ENCODE data around the gene XPNPEP2. TPM values are rescaled to one million over a fixed set of nuclear protein-coding genes. Genes with fewer than 3 reads are reported as not detected.

The XPNPEP2 gene
- total RNA-seq, 1 donor from 2014 or later, result 2.0 TPM

DNA sequence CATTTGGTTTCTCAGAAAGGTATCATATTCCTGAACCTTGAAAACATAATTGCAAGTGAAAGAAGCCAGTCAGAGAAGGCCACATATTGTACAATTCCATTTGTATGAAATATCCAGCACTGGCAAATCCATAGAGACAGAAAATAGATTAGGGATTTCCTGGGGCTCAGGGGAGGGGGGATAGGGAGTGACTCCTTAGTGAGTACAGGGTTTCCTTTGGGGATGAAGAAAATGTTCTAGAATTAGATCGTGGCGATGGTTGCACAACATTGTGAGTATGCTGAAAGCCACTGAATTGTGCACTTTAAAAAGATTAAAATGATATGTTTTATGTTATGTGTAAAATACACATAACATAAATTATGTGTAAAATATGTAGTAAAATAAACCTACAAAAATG, 10.3 kb downstream of the XPNPEP2 start:
- DNase-seq (ENCODE audit: low spot score), result no peak

DNA sequence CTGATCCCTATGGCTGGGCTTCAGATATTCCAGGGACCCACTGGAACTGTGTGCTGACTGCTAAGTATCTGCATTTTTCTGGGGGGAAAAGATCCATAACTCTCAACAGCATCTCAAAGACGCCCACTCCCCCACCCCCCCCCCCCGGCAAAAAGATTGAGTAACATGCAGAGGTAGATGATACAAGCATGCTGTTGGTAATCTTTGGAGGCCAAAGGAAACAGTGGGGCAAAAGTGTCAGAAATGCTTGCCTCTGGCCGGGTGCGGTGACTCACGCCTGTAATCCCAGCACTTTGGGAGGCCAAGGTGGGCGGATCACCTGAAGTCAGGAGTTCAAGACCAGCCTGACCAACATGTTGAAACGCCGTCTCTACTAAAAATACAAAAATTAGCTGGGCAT, 12.2 kb downstream of the XPNPEP2 start:
- no peak for DNase-seq (ENCODE audit: low spot score)

DNA sequence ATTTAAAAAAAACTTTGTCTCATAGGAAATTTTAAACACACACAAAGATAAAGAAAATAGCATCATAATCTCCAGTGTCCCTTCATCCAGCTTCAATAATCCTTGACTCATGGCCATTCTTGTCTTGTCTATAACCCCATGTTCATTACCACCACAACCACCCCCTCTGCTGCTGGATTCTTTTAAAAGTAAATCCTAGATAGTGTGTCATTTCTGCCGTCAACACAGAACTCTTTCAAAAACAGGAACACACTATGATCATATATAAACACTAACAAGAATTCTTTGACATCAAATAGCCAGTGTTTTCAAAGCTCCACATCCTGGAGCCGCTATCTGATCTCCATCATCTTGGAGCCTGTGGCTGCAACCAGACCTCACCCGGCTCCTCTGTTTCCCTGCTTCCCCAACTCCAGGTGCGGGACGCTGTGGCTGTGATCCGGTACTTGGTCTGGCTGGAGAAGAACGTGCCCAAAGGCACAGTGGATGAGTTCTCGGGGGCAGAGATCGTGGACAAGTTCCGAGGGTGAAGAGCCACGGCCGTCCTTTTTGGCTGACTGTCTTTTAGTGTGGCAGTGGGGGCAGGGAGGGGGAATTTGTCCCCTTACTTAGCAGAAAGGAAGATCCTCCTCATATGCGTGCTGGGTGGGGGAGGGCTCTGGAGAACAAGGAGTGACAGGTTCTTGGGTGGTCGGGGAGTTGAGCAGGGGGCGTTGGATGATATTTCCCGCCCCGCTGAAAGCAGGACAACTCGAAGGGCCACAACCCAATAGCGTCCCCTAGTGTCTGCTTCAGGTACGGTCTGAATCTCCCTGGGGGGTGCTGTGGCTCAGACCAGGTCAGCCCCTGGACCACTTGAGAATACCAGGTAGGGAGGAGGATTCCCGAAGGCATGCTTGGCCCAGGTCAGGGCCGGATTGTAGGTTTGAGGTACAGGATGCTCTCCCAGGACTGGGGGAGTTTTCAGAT, 15.6 kb downstream of the XPNPEP2 start:
- no peak for DNase-seq (ENCODE audit: low spot score)

DNA sequence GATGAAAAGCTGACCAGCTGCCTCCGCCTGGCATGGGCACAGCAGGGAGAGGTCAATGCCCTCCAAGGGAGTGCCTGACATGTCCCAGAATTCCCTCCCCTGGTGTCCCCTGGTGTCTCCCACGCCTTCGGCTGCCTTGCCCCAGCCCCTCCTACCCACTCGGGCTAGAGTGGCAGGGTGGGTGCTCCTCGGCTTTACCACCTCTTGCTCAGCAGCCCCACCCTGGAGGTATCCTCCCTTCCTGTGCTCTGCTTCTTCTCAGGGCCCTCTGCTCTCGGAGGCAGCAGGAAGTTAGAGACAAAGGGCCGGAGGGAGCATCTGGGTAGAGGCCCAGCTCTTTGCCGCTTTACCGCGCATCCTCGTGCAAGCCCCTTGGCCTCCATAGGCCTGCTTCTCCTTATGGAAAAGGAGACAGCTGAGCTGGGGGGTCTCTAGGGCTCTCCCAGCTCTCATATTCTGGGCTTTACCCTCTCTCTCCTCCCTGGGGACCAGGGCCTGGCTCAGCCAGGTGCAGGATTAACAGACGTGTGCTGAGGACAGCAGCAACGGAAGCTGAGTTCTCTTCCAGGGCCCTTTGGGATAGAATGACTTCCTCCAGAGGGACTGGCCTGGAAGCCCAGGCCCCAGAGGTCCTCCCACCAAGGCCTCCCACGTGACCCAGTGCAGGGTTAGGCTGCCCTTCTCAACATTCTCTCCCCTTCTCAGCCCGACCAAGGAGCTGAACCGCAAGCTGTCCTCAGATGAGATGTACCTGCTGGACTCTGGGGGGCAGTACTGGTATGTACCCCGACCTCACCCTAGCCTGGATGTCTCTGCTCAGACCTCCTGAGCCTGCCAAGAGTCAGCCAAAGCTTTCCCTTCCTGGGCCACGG, 17.2 kb downstream of the XPNPEP2 start:
- no peak for DNase-seq (ENCODE audit: low spot score)

DNA sequence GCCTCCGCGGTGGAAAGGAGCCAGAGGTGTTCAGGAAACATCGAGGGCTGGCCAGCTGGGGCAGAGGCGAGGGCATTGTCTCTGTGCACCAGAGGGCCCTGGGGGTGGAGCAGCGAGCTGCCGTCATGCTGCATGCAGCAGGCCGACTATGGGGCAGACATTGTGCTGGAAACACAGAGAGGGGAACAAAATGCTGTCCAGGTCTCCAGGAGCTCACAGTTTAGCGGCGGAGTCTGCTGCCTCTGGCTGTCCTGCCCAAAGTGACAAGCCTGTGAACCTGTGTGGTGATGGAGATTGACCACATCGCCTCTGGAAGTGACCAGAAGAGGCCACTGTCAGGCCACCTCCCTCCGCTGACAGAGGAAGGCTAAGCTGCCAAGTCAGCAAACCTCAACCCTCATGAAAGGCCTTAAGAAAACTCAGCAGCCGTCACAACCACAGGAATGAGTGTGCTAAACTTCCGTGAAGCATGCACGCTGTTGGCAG, 20.8 kb downstream of the XPNPEP2 start:
- peak; percentile 39 for DNase-seq (ENCODE audit: low spot score)

- no peak for DNase-seq (ENCODE audit: low spot score)
Observed at GRCh38 chrX:129760155-129760554, 21.4 kb downstream of the XPNPEP2 start.

- DNase-seq (ENCODE audit: low spot score), result no peak
Observed at GRCh38 chrX:129760981-129761380, 22.2 kb downstream of the XPNPEP2 start.

- DNase-seq (ENCODE audit: low spot score), result no peak
Observed at GRCh38 chrX:129761596-129761995, 22.8 kb downstream of the XPNPEP2 start.

GRCh38 chrX:129762448-129762847, 23.7 kb downstream of the XPNPEP2 start:
- no peak for DNase-seq (ENCODE audit: low spot score)

- DNase-seq (ENCODE audit: low spot score), result no peak
Observed at GRCh38 chrX:129763666-129764065, 24.9 kb downstream of the XPNPEP2 start.

DNA sequence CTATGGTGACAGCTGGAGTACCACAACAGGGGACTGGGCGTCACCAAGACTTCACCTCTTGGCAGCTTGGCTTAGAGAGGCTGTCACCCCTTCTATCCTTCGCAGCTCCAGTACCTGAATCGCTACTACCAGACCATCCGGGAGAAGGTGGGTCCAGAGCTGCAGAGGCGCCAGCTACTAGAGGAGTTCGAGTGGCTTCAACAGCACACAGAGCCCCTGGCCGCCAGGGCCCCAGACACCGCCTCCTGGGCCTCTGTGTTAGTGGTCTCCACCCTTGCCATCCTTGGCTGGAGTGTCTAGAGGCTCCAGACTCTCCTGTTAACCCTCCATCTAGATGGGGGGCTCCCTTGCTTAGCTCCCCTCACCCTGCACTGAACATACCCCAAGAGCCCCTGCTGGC, 29.4 kb downstream of the XPNPEP2 start:
- DNase-seq (ENCODE audit: low spot score), result no peak

DNA sequence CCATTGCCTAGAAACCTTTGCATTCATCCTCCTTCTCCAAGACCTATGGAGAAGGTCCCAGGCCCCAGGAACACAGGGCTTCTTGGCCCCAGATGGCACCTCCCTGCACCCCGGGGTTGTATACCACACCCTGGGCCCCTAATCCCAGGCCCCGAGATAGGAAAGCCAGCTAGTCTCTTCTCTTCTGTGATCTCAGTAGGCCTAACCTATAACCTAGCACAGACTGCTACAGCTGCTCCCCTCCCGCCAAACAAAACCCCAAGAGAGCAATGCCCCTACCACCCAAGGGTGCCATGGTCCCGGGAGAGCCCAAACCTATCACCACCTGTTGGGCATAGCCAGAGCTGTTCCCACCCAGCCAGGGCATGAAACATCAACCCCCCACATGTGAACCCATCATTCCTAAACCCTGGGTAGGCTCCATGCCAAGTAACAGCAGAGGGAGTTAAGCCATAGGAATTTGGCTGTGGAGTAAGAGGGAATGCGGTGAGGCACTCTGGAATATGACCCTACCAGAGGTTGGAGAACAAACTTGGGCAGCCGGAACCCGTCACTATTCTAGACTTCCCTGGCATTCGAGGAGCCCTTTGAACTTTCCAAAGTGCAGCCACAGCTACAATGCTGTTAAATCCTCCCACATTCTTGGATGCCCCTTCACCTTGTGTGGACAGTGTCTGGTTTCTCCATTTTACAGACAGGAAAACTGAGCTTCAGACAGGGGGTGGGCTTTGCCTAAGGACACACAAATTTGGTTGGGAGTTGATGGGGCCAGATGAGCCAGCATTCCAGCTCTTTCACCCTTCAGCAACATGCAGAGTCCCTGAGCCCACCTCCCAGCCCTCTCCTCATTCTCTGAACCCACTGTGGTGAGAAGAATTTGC, 30.0 kb downstream of the XPNPEP2 start:
- no peak for DNase-seq (ENCODE audit: low spot score)

- DNase-seq (ENCODE audit: low spot score), result peak; percentile 40
Observed at GRCh38 chrX:129769467-129770154, 30.8 kb downstream of the XPNPEP2 start.

GRCh38 chrX:129771266-129771995, 32.7 kb downstream of the XPNPEP2 start:
- DNase-seq (ENCODE audit: low spot score), result no peak

DNA sequence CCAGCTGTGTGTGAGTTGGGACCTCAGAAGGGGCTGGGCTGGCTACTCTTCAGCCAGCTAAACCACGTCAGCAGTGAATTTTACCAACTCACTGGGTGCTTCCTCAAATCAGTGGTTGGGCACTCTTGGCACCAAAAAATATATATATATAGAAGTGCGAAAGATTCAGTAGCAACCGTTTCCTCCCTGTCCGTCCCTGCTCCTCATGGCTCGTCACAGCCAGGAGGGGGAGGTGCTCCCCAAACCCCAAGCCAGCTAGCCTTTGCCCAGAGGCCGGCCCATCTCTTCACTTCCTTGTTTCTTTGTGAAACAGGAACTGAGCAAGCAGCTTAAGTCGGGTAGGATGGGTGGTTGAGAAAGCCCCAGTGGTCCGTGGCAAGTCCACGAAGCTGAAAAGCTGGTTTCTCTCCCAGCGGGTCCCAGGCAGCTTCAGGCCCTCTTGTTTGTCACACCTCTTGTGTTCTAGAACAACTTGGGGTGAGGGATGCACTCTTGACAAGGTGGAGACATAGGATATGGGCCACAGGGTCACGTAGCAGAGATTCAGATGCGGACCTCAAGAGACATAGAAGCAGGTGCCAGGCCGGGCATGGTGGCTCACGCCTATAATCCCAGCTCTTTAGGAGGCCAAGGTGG, 34.1 kb downstream of the XPNPEP2 start:
- peak; percentile 62 for DNase-seq (ENCODE audit: low spot score)

- no peak for DNase-seq (ENCODE audit: low spot score)
Observed at GRCh38 chrX:129773649-129774458, 35.1 kb downstream of the XPNPEP2 start.

GRCh38 chrX:129777218-129778030, 38.6 kb downstream of the XPNPEP2 start:
- peak; percentile 64 for DNase-seq (ENCODE audit: low spot score)
